SU-DHL-6 (cell line): ENCODE measurements around the gene PMEPA1.

Experiments used
- H2AFZ ChIP-seq: fragments of 200-600 bp; sonication (generic); 2 replicates; pipeline ENCODE4 v1.6.1; 2014; ENCODE audit warnings: low read depth, mild to moderate bottlenecking, moderate library complexity, mixed read lengths, antibody characterized with exemption, low read length; ENCODE audit not compliant: severe bottlenecking
- H3F3A ChIP-seq: fragments of 200-600 bp; shearing (Covaris generic); 2 replicates; pipeline ENCODE4 v1.6.0; 2016; ENCODE audit warnings: antibody characterized with exemption, mild to moderate bottlenecking; ENCODE audit not compliant: insufficient read depth
- H3K27ac ChIP-seq: fragments of 200-600 bp; sonication (generic); 2 replicates; pipeline ENCODE4 v1.5.1; 2016; ENCODE audit warnings: low read depth, mild to moderate bottlenecking, low read length, moderate library complexity, mixed read lengths
- H3K27me3 ChIP-seq: fragments of 200-600 bp; sonication (generic), shearing (Covaris generic); 2 replicates; pipeline ENCODE4 v1.6.0; 2014; ENCODE audit warnings: mild to moderate bottlenecking, low read length
- H3K36me3 ChIP-seq: fragments of 200-600 bp; sonication (generic); 2 replicates; pipeline ENCODE4 v1.6.1; 2014; ENCODE audit warnings: mild to moderate bottlenecking, low read length, mixed read lengths
- H3K4me2 ChIP-seq: fragments of 300-600, 200-600 bp; shearing (Covaris generic), sonication (generic); 2 replicates; pipeline ENCODE4 v1.6.0; 2014; ENCODE audit warnings: low read length, low read depth, mild to moderate bottlenecking; ENCODE audit not compliant: poor library complexity, severe bottlenecking
- H3K4me3 ChIP-seq: fragments of 200-600 bp; sonication (generic); 2 replicates; pipeline ENCODE4 v1.5.1; 2014; ENCODE audit warnings: antibody characterized with exemption, low read length, mild to moderate bottlenecking, mixed read lengths; ENCODE audit not compliant: insufficient read depth, poor library complexity, severe bottlenecking
- H3K79me2 ChIP-seq: fragments of 200-600 bp; sonication (generic); 2 replicates; pipeline ENCODE4 v1.6.1; 2014; ENCODE audit warnings: mild to moderate bottlenecking, low read length, moderate library complexity; ENCODE audit not compliant: insufficient read depth
- H3K9ac ChIP-seq: fragments of 200-600 bp; sonication (generic); 2 replicates; pipeline ENCODE4 v1.7.0; 2014; ENCODE audit warnings: mild to moderate bottlenecking, low read length
- H3K9me2 ChIP-seq: fragments of 200-600 bp; sonication (generic); replicated peaks from 2 replicates; pipeline ENCODE4 v1.6.1; 2014; ENCODE audit warnings: low read length; ENCODE audit not compliant: insufficient read depth
- H3K9me3 ChIP-seq: fragments of 200-600 bp; sonication (generic); 2 replicates; pipeline ENCODE4 v1.6.1; 2014; ENCODE audit warnings: low read length, mixed read lengths; ENCODE audit not compliant: insufficient read depth
- H4K20me1 ChIP-seq: fragments of 200-600 bp; sonication (generic); 2 replicates; pipeline ENCODE4 v1.6.1; 2014; ENCODE audit warnings: low read depth, mild to moderate bottlenecking, antibody characterized with exemption, low read length, moderate library complexity, mixed read lengths
- EZH2phosphoT487 ChIP-seq: fragments of 200-600 bp; sonication (generic), shearing (Covaris generic); conservative IDR thresholded peaks from 2 replicates; pipeline ENCODE4 v1.6.1; 2018; ENCODE audit warnings: mild to moderate bottlenecking, antibody characterized with exemption, low read length, moderate library complexity, mixed read lengths
- TF ChIP-seq, protein P1 (sequence below): fragments of 200-600 bp; sonication (generic); IDR thresholded peaks from one replicate; pipeline ENCODE4 v1.5.1; 2017; ENCODE audit warnings: antibody characterized with exemption, mild to moderate bottlenecking, low read length, moderate library complexity; ENCODE audit not compliant: insufficient read depth, poor library complexity, severe bottlenecking

Gene PMEPA1

GRCh38 chr20:57738053-57738452, 28.2 kb upstream of the PMEPA1 start:
- no peak overlapping the region for H3K27ac ChIP-seq
- H3K36me3 ChIP-seq: no peaks in the 10 kb centered on the region

GRCh38 chr20:57737349-57737748, 27.5 kb upstream of the PMEPA1 start:
- Histone ChIP-seq H3K9ac (no peak overlapping the region), H3K27ac (no peak overlapping the region), H3K79me2 (no peaks in the 10 kb centered on the region), H3K9me3 (no peaks in the 10 kb centered on the region), H2AFZ (no peak overlapping the region), H3F3A (no peaks in the 10 kb centered on the region), H3K4me3 (no peak overlapping the region), H3K27me3 (no peaks in the 10 kb centered on the region), H3K9me2 (no peaks in the 10 kb centered on the region), H3K4me2 (no peak overlapping the region), H3K36me3 (no peaks in the 10 kb centered on the region), H4K20me1 (no peaks in the 10 kb centered on the region)
- TF ChIP-seq, protein P1, sequence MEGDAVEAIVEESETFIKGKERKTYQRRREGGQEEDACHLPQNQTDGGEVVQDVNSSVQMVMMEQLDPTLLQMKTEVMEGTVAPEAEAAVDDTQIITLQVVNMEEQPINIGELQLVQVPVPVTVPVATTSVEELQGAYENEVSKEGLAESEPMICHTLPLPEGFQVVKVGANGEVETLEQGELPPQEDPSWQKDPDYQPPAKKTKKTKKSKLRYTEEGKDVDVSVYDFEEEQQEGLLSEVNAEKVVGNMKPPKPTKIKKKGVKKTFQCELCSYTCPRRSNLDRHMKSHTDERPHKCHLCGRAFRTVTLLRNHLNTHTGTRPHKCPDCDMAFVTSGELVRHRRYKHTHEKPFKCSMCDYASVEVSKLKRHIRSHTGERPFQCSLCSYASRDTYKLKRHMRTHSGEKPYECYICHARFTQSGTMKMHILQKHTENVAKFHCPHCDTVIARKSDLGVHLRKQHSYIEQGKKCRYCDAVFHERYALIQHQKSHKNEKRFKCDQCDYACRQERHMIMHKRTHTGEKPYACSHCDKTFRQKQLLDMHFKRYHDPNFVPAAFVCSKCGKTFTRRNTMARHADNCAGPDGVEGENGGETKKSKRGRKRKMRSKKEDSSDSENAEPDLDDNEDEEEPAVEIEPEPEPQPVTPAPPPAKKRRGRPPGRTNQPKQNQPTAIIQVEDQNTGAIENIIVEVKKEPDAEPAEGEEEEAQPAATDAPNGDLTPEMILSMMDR: no peak
- no peak for TF ChIP-seq EZH2phosphoT487

More at GRCh38 chr20:57738053-57738452, 28.2 kb upstream of the PMEPA1 start:
- no peak overlapping the region for H3K4me3 ChIP-seq
- no peaks in the 10 kb centered on the region for H4K20me1 ChIP-seq
- no peaks in the 10 kb centered on the region for H3K27me3 ChIP-seq
- no peak overlapping the region for H2AFZ ChIP-seq
- no peak for TF ChIP-seq EZH2phosphoT487
- TF ChIP-seq, protein P1: no peak
- H3K9me3 ChIP-seq: no peaks in the 10 kb centered on the region
- no peaks in the 10 kb centered on the region for H3F3A ChIP-seq
- no peaks in the 10 kb centered on the region for H3K9me2 ChIP-seq
- H3K9ac ChIP-seq: no peak overlapping the region
- H3K4me2 ChIP-seq: no peak overlapping the region
- no peaks in the 10 kb centered on the region for H3K79me2 ChIP-seq

DNA sequence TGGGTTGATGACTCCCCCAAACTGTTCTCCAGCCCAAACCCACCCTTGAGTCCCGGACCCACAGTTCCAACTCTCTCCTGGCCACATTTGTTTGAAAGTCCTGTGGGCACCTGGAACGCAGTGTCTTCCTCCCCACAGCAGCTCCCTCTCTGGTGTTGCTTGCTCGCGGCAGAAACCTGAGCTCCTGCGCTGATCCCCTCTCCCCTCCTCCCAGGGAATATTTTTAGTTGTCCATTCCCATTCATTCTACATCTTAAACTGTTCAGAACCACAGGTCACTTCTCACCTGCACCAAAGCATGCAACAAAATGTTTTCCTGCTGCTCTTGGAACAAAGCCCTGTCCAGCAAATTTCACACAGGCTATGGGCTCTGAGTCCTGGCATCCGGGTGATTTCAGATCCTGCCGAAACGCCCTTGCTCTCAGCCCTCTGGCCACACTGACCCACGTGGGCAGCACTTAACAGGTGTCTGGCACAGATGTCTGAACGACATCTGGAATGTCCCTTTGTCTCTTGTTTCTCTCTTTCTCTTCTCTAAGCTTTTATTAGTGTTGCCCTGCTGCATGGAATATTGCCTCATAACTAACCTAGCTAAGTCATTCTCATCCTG, 27.0 kb upstream of the PMEPA1 start:
- Histone ChIP-seq H4K20me1 (no peaks in the 10 kb centered on the region), H3F3A (no peaks in the 10 kb centered on the region), H3K4me3 (no peak overlapping the region), H3K9me2 (no peaks in the 10 kb centered on the region), H3K79me2 (no peaks in the 10 kb centered on the region), H3K4me2 (no peak overlapping the region), H3K27me3 (no peaks in the 10 kb centered on the region), H3K36me3 (no peaks in the 10 kb centered on the region), H3K9ac (no peak overlapping the region), H2AFZ (no peak overlapping the region), H3K27ac (no peak overlapping the region), H3K9me3 (no peaks in the 10 kb centered on the region)
- TF ChIP-seq, protein P1: no peak
- TF ChIP-seq EZH2phosphoT487: no peak
